Mesodermal cell (in vitro differentiated cells): ENCODE measurements around the gene ARPC1B.

ENCODE experiments used
- H3K27ac ChIP-seq: 2 replicates; pipeline ENCODE4 v1.7.0; 2013; ENCODE audit warnings: mild to moderate bottlenecking, low read depth, low read length, moderate library complexity; ENCODE audit not compliant: severe bottlenecking
- H3K36me3 ChIP-seq: 2 replicates; pipeline ENCODE4 v1.7.1; 2013; ENCODE audit warnings: mild to moderate bottlenecking, low read length, moderate library complexity; ENCODE audit not compliant: control insufficient read depth, insufficient read depth
- H3K4me1 ChIP-seq: one replicate; pipeline ENCODE4 v1.7.1; 2013; ENCODE audit warnings: mild to moderate bottlenecking, low read length; ENCODE audit not compliant: insufficient read depth, control insufficient read depth, poor library complexity, severe bottlenecking
- H3K4me3 ChIP-seq: 2 replicates; pipeline ENCODE4 v1.7.0; 2013; ENCODE audit warnings: low read length, control low read depth, mild to moderate bottlenecking; ENCODE audit not compliant: insufficient read depth, poor library complexity, severe bottlenecking; ENCODE audit errors: extremely low read depth
- H3K9me3 ChIP-seq: 2 replicates; pipeline ENCODE4 v1.7.1; 2013; ENCODE audit warnings: mild to moderate bottlenecking, low read length, moderate library complexity; ENCODE audit not compliant: control insufficient read depth
- WGBS, 2 experiments: methylation state at CpG; one replicate each; pipeline ENCODE4 v1.1.5; 2013; ENCODE audit warnings: missing lambda C conversion rate in 2 of 2; ENCODE audit not compliant: insufficient coverage in 2 of 2; 5-methylcytosine and 5-hydroxymethylcytosine counted together

ARPC1B gene

DNA sequence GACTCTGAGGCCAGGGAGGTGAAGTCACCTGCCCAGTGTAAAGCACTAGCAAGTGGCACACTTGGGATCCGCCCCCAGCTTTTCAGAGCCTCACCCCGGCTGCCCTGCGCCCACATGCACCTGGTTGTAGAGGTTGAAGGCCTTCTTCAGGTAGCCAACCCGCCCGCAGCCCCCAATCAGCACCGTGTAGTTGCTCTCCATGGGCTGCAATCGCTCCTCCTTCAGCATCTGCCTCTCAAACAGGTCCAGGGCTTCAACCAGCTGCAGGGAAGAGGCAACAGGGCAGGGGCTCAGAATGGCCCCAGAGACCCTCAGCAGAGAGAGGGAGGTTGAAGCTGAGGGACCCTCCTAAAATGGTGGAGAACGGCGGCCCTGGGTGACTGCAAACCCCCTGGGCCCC lies 58.6 kb downstream of the ARPC1B start:
- Histone ChIP-seq H3K27ac (no peak overlapping the region), H3K4me1 (peaks cover 9% of the 10 kb centered on the region), H3K9me3 (no peaks in the 10 kb centered on the region), H3K4me3 (no peak overlapping the region), H3K36me3 (peaks cover 70% of the 10 kb centered on the region)
- WGBS, 2 experiments = 98 to 100% methylated on average over 3 to 9 of the region's 9 CpGs

DNA sequence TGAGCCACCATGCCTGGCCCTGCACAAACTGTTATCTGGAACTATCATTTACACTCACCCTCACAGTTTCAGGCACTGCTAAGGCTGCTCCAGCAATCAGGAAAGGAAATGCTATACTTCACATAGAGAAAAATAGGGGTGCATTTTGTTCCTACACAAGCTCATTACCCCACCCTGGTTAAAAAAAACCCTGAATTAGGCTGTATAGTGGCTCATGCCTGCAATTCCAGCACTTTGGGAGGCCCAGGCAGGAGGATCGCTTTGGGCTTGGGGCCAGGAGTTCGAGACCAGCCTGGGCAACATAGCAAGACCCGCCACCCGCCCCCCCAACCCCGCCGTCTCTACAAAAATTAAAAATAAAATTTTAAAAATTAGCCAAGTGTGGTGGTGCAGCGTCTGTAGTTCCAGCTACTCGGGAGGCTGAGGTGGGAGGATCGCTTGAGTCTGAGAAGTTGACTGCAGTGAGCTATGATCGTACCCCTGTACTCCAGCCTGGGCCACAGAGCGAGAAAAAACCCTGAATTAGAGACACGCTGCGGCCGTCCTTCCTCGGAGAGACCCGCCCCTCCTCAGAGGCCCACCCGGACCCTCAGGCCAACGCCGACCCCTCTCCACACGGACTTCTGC lies 63.5 kb downstream of the ARPC1B start:
- peak overlapping the region; percentile 89 for H3K27ac ChIP-seq
- peaks cover 55% of the 10 kb centered on the region for H3K36me3 ChIP-seq
- peak overlapping the region; percentile 95 for H3K4me3 ChIP-seq
- no peaks in the 10 kb centered on the region for H3K9me3 ChIP-seq
- WGBS, 2 experiments = 6 to 12% methylated on average over 14 to 16 of the region's 20 CpGs
- peaks cover 9% of the 10 kb centered on the region for H3K4me1 ChIP-seq

DNA sequence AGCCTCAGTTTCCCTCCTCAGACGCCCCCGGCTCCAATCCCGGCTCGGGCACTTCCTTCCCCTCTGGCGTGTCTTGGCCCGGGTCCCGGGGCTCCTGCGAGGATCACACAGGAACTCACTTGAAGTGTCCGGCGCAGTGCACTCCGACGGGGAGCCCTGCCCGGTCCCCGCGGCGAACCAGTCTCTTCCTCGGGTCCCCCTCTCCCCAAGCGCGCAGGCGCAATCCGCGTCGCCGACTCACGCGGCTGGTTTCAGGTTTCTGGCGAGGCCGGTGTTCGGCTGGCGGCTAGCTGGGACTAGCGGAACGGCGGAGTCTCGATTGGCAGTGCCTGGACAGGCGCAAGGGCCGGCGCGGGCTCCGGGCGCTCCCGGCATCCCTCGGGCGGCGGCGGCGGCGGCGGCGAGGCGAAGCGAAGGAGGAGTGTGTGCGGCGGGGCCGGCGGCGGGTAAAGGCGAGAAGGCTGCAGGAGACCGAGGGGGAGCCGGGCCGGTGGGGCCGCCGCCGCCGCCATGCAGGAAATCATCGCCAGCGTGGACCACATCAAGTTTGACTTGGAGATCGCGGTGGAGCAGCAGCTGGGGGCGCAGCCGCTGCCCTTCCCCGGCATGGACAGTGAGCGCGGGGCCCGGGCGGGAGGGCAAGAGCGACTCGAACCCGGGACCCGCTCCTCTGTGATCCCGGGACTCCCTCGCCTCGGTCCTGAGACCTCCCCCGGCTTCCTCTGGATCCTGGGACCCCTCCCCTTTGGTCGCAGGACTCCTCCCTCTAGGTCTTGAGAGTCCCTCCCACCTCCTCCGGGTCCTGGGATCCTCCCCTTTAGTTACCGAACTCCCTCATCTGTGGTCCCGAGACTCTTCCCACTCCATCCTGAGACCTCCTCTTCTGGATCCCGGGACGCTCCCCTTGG lies 64.3 kb downstream of the ARPC1B start, which contains the start of the genes CPSF4 and PTCD1:
Gene CPSF4 (plus strand): TSS at position 371 of the 908 bp plus-strand sequence. CDS start 140 bp downstream, at position 511.
Gene PTCD1 (minus strand): TSS at position 226 of the 908 bp plus-strand sequence. CDS start 3,556 bp downstream, outside the sequence.
- Histone ChIP-seq H3K27ac (peak within 1 kb of the TSS; percentile 89), H3K4me1 (peaks cover 9% of the 10 kb centered on the region), H3K4me3 (peak within 1 kb of the TSS; percentile 95), H3K9me3 (no peaks in the 10 kb centered on the region), H3K36me3 (peaks cover 55% of the 10 kb centered on the region)
- WGBS, 2 experiments = 0 to 1% methylated on average over 58 to 72 of the region's 89 CpGs

DNA sequence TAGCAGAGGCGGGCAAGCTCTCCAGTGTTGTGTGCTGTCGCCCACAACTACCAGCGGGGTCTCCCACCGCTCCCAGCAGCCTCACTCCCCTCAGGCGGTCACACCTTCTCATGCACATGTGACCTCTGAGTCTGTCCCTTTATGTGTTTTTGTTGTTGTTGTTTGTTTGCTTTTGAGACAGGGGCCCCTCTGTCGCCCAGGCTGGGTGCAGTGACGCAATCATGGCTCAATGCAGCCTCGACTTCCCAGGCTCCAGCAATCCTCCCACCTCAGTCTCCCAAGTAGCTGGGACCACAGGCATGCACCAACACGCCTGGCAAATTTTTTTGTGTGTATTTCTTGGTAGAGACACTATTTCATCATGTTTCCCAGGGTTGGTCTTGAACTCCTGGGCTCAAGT lies 65.7 kb downstream of the ARPC1B start:
- peaks cover 9% of the 10 kb centered on the region for H3K4me1 ChIP-seq
- no peaks in the 10 kb centered on the region for H3K9me3 ChIP-seq
- H3K4me3 ChIP-seq = peak overlapping the region; percentile 95
- H3K27ac ChIP-seq = no peak overlapping the region
- 74 to 77% methylated on average over 3 to 7 of the region's 9 CpGs for WGBS, 2 experiments
- H3K36me3 ChIP-seq = peaks cover 56% of the 10 kb centered on the region
